NCI-H1092 treated with DMSO at 0.1 percent for 48 hours (cell line): ENCODE measurements around the gene PBX4.
"Not testable (repeated sequence)": the region's sequence is repeated elsewhere in the genome, so short reads cannot be mapped to it uniquely, and the experiment has no call there.

ENCODE experiments used
- DNase-seq: peaks from one replicate; lab custom pipeline; 2025; lab: John Stamatoyannopoulos, UW

PBX4 gene

GRCh38 chr19:19618219-19619051 is at the start of gene PBX4:
PBX4 (minus strand) TSS chr19:19618687; CDS start chr19:19618629, 58 bp downstream.
- peak; percentile 95 for DNase-seq

- not testable (repeated sequence) for DNase-seq
Measured at GRCh38 chr19:19665420-19665948, 47.0 kb upstream of the PBX4 start.

GRCh38 chr19:19663256-19664120 is 45.0 kb upstream of the PBX4 start, which contains the start of gene ATP13A1:
ATP13A1 (minus strand) TSS chr19:19663676; CDS start chr19:19663666, 10 bp downstream.
- peak; percentile 94 for DNase-seq

GRCh38 chr19:19662871-19663255 is 44.4 kb upstream of the PBX4 start:
- DNase-seq = no peak

- DNase-seq = no peak
Measured at GRCh38 chr19:19662344-19662743, 43.9 kb upstream of the PBX4 start.

GRCh38 chr19:19661675-19662251 is 43.3 kb upstream of the PBX4 start:
- no peak for DNase-seq

GRCh38 chr19:19661141-19661674 is 42.7 kb upstream of the PBX4 start:
- DNase-seq = no peak

- no peak for DNase-seq
Measured at GRCh38 chr19:19659646-19660245, 41.3 kb upstream of the PBX4 start.

- no peak for DNase-seq
Measured at GRCh38 chr19:19657397-19657783, 38.9 kb upstream of the PBX4 start.

GRCh38 chr19:19656451-19657396 is 38.2 kb upstream of the PBX4 start:
- no peak for DNase-seq

GRCh38 chr19:19655641-19656343 is 37.3 kb upstream of the PBX4 start:
- DNase-seq = no peak

GRCh38 chr19:19655051-19655594 is 36.6 kb upstream of the PBX4 start:
- no peak for DNase-seq

GRCh38 chr19:19654441-19654840 is 36.0 kb upstream of the PBX4 start:
- no peak for DNase-seq

- DNase-seq = no peak
Measured at GRCh38 chr19:19653597-19654147, 35.2 kb upstream of the PBX4 start.

GRCh38 chr19:19652482-19653295 is 34.2 kb upstream of the PBX4 start:
- no peak for DNase-seq

- DNase-seq = no peak
Measured at GRCh38 chr19:19651076-19651475, 32.6 kb upstream of the PBX4 start.

GRCh38 chr19:19650331-19650730 is 31.8 kb upstream of the PBX4 start:
- DNase-seq = no peak

- no peak for DNase-seq
Measured at GRCh38 chr19:19649580-19649995, 31.1 kb upstream of the PBX4 start.
